Fibroblast of mammary gland (primary cell): ENCODE measurements around the gene AGAP1.

ENCODE experiments used
- DNase-seq: peaks from one replicate; pipeline ENCODE4 v3.0.0-alpha.2; 2010; ENCODE audit warnings: low read depth
- H3K4me3 ChIP-seq: 2 replicates; pipeline ENCODE4 v1.5.1; 2011; ENCODE audit warnings: low read depth, mild to moderate bottlenecking, low read length, moderate library complexity; ENCODE audit not compliant: control insufficient read depth
- TF ChIP-seq, protein P1 (sequence below): conservative IDR thresholded peaks from 2 replicates; pipeline ENCODE4 v1.5.1; 2011; ENCODE audit warnings: low read depth, low read length, inconsistent platforms; ENCODE audit not compliant: control insufficient read depth, insufficient read depth

The AGAP1 gene

DNA sequence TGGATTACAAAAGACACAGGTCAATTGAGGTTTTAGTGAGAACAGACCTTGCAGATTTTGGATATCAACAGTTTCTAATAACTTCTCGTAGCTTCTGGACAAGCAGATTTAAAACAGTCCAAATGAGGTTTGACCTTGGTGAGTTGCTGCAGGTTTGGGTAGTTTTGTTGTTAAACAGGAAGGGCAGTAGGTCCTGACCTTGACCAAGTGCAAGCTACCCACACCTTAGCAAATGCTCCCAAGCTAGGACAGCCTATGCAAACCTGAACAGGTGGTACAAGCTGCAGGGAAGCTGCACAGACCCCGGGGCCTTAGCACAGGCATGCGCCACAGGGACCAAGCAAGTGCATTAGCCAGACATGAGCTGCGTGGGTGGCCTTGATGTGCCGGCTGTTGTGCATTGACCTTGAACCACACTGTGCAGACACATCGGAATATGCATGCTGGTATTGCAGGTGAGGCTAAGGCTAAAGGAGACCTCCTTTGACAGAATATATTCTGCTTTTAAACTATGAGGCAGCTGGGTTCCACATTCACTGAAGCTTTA lies 40.2 kb upstream of the AGAP1 start:
- TF ChIP-seq, protein P1, sequence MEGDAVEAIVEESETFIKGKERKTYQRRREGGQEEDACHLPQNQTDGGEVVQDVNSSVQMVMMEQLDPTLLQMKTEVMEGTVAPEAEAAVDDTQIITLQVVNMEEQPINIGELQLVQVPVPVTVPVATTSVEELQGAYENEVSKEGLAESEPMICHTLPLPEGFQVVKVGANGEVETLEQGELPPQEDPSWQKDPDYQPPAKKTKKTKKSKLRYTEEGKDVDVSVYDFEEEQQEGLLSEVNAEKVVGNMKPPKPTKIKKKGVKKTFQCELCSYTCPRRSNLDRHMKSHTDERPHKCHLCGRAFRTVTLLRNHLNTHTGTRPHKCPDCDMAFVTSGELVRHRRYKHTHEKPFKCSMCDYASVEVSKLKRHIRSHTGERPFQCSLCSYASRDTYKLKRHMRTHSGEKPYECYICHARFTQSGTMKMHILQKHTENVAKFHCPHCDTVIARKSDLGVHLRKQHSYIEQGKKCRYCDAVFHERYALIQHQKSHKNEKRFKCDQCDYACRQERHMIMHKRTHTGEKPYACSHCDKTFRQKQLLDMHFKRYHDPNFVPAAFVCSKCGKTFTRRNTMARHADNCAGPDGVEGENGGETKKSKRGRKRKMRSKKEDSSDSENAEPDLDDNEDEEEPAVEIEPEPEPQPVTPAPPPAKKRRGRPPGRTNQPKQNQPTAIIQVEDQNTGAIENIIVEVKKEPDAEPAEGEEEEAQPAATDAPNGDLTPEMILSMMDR: no peak
- DNase-seq: no peak
- no peak overlapping the region for H3K4me3 ChIP-seq

GRCh38 chr2:235458839-235459273 lies 35.0 kb upstream of the AGAP1 start:
- peak; percentile 34 for DNase-seq
- H3K4me3 ChIP-seq: no peak overlapping the region
- TF ChIP-seq, protein P1: no peak

- H3K4me3 ChIP-seq: no peak overlapping the region
- TF ChIP-seq, protein P1: no peak
- no peak for DNase-seq
These were observed 33.2 kb upstream of the AGAP1 start for GRCh38 chr2:235460548-235461047.

GRCh38 chr2:235461763-235462414 lies 32.0 kb upstream of the AGAP1 start:
- no peak overlapping the region for H3K4me3 ChIP-seq
- TF ChIP-seq, protein P1: no peak
- DNase-seq: no peak

DNA sequence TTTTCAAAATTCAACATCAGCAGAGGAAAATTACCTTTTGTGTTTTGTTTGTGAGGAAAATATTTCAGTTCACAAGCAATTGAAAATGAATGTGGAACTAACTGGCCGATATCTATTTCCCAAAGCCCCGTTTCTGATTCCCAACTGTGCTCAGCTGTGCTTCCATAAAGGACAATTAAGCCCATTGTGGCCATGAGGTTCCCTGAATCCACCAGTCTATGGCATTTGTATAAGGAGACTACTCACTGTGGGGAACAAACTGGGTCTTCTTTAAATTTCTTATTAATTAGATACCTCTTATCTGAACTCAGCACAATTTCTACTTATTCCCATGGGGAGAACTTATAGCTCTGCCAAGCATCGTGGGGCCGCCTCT lies 31.4 kb upstream of the AGAP1 start:
- DNase-seq: no peak
- TF ChIP-seq, protein P1: no peak
- no peak overlapping the region for H3K4me3 ChIP-seq

GRCh38 chr2:235463893-235464292 lies 29.9 kb upstream of the AGAP1 start:
- TF ChIP-seq, protein P1: no peak
- no peak overlapping the region for H3K4me3 ChIP-seq
- no peak for DNase-seq

GRCh38 chr2:235467588-235467987 lies 26.3 kb upstream of the AGAP1 start:
- no peak overlapping the region for H3K4me3 ChIP-seq
- DNase-seq: peak; percentile 88
- TF ChIP-seq, protein P1: no peak
